Activated B cell treated with CpG ODN at 0.5 μM for 24 hours (primary cell): ENCODE results near the gene ZNF638. TPM values are rescaled to one million over a fixed set of nuclear protein-coding genes. Genes with fewer than 3 reads are reported as not detected.

ENCODE experiments used
- ATAC-seq: fragments of 200-7000 bp; cut with Tn5 transposase; one replicate; pipeline ENCODE4 v1.10.0; 2021; ENCODE audit warnings: low read depth, mild to moderate bottlenecking, moderate library complexity
- CTCF ChIA-PET: fragments of 350-600 bp; sonication (Branson Sonifier 250); formaldehyde crosslinking; loops from one replicate; lab custom pipeline; 2021; ENCODE audit warnings: antibody characterized with exemption; lab: Charles Lee
- POLR2A ChIA-PET: fragments of 350-600 bp; sonication (Branson Sonifier 250); formaldehyde crosslinking; loops from one replicate; lab custom pipeline; 2021; ENCODE audit warnings: antibody characterized with exemption; lab: Charles Lee
- DNase-seq: peaks from one replicate; pipeline ENCODE4 v3.0.0; 2022
- H3K27ac Mint-ChIP-seq: one replicate; pipeline ENCODE4 v1.8.0; 2020; ENCODE audit warnings: mixed read lengths
- H3K27me3 Mint-ChIP-seq: one replicate; pipeline ENCODE4 v1.8.0; 2021; ENCODE audit warnings: mixed read lengths
- H3K36me3 Mint-ChIP-seq: one replicate; pipeline ENCODE4 v1.8.0; 2021; ENCODE audit warnings: low read depth, mixed read lengths
- H3K4me1 Mint-ChIP-seq: one replicate; pipeline ENCODE4 v1.8.0; 2021; ENCODE audit warnings: mixed read lengths
- H3K4me3 Mint-ChIP-seq: one replicate; pipeline ENCODE4 v1.8.0; 2020; ENCODE audit warnings: mild to moderate bottlenecking, mixed read lengths
- H3K9me3 Mint-ChIP-seq: one replicate; pipeline ENCODE4 v1.8.0; 2020; ENCODE audit warnings: mixed read lengths
- CTCF ChIP-seq: fragments of 200-600 bp; IDR thresholded peaks from one replicate; pipeline ENCODE4 v1.8.0; 2022; ENCODE audit warnings: antibody characterized with exemption, mild to moderate bottlenecking
- intact Hi-C: fragments of 100-400 bp; cut with micrococcal nuclease; formaldehyde crosslinking; loops from one replicate; pipeline ENCODE4 v1.15.1; 2024
- total RNA-seq: library from RNA; stranded (reverse); gene quantifications from 2 replicates; pipeline ENCODE4 v1.2.3, GENCODE V29; 2022

Gene ZNF638
- total RNA-seq, 1 donor from 2014 or later: 152 TPM

DNA sequence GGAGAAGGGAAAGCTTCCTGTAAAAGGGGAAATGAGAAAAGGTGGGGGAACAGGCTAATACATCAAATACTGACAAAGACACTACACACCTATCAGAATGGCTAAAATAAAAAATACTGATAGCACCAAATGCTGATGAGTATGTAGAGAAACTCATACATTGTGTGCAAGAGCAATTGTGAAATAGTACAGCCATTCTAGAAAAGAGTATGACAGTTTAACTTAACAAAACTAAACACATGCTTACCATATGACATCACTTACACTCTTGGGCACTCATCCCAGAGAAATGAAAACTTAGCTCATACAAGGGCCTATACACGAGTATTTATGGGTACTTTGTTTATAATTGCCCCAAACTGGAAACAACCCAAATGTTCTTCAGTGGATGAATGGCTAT lies 53.4 kb downstream of the ZNF638 start:
- POLR2A ChIA-PET: no interaction called here
- peaks cover 74% of the 10 kb centered on the region for H3K36me3 Mint-ChIP-seq

DNA sequence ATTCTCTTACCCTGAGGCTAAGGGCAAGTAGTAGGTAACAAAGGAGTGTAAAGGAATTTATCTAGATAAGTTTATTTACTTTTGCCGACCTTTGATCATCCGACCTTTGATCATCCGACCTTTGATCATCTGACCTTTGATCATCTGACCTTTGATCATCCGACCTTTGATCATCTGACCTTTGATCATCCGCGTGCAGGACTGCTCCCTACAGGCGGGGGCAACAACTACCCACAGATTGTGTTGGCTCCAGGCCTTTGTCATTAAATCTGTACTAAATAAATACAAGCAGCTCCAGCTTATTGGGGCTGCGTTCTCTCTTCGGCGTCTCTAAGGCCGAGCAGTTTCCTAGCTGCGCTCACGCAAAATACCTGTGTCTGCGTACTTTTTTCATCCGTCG lies 56.6 kb downstream of the ZNF638 start:
- ChIA-PET CTCF (no interaction called here), POLR2A (no interaction called here)
- intact Hi-C loops: no loop called here
- no peaks in the 10 kb centered on the region for H3K9me3 Mint-ChIP-seq
- DNase-seq (no peak), ATAC-seq (no peak)
- H3K36me3 Mint-ChIP-seq: peaks cover 71% of the 10 kb centered on the region
- no peak for TF ChIP-seq CTCF
- H3K4me1 Mint-ChIP-seq: no peaks in the 10 kb centered on the region
- no peaks in the 10 kb centered on the region for H3K27me3 Mint-ChIP-seq
- H3K27ac Mint-ChIP-seq: no peak overlapping the region
- H3K4me3 Mint-ChIP-seq: no peak overlapping the region

More for the DNA sequence above, 53.4 kb downstream of the ZNF638 start:
- ATAC-seq (no peak), DNase-seq (no peak)
- intact Hi-C loops: no loop called here
- no peak overlapping the region for H3K27ac Mint-ChIP-seq
- CTCF ChIA-PET: interaction anchor here (0.6 kb wide), 1 partner anchor 310 kb away, joined by 3 read pairs; no protein-coding TSS in a partner anchor
- H3K4me3 Mint-ChIP-seq: no peak overlapping the region
- H3K27me3 Mint-ChIP-seq: no peaks in the 10 kb centered on the region
- H3K4me1 Mint-ChIP-seq: no peaks in the 10 kb centered on the region
- TF ChIP-seq CTCF: no peak
- H3K9me3 Mint-ChIP-seq: no peaks in the 10 kb centered on the region

DNA sequence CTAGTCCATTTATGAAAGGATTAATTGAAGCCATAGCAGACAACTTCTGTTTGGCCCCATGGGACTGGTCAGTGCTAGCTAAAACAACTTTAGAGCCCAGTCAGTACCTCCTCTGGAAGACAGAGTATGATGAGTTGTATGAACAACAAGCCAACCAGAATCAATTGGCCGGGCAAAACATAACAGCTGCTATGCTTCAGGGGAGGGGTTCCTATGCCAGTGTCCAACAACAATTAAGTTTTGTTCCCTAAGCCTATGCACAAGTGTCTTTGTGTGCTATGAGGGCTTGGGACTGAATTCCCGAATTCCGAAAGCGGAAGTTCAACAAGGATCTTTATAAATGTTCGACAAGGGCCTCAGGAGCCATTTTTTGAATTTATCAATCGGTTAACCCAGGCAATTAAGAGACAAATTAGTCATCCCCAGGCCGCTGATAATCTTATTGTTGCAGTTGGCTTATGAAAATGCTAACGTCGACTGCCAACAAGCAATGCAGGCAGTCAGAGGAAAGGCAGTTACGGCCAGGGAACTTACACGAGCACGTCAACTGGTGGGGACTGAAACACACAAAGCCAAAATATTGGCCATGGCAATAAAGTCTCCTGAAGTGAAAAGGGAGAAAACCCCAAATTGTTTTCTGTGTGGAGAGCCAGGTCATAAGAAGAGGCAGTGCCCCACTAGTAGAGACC lies 57.9 kb downstream of the ZNF638 start:
- H3K36me3 Mint-ChIP-seq: peaks cover 72% of the 10 kb centered on the region
- no peaks in the 10 kb centered on the region for H3K4me1 Mint-ChIP-seq
- no peak overlapping the region for H3K27ac Mint-ChIP-seq
- no peaks in the 10 kb centered on the region for H3K9me3 Mint-ChIP-seq
- no peak for DNase-seq
- H3K4me3 Mint-ChIP-seq: no peak overlapping the region
- no peak for TF ChIP-seq CTCF
- no peaks in the 10 kb centered on the region for H3K27me3 Mint-ChIP-seq
- ChIA-PET POLR2A (no interaction called here), CTCF (no interaction called here)
- intact Hi-C loops: no loop called here
- ATAC-seq: no peak

DNA sequence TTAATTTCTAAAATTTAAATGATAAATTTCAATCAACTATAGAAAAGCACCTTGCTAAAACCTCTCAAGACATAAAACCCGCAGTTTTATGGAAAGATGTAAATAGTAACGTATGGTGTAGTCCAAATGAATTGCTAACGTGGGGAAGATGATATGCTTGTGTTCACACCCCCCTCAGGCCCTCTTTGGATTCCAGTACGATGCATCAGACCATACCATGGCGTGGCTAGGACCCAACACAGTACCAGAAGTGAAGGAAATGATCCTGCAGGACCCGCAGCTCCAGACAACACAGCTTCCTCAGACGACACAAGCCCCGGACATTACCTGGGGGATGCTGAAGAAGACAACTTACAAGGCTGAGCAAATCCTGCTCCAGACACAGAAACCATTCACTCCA lies 61.6 kb downstream of the ZNF638 start:
- ATAC-seq (no peak), DNase-seq (no peak)
- Mint-ChIP-seq H3K27ac (no peak overlapping the region), H3K27me3 (no peaks in the 10 kb centered on the region), H3K4me1 (no peaks in the 10 kb centered on the region), H3K9me3 (no peaks in the 10 kb centered on the region), H3K36me3 (peaks cover 87% of the 10 kb centered on the region), H3K4me3 (no peak overlapping the region)
- ChIA-PET POLR2A (interaction anchor here (0.6 kb wide), 1 partner anchor 46 kb away, joined by 4 read pairs; no protein-coding TSS in a partner anchor), CTCF (no interaction called here)
- intact Hi-C loops: no loop called here
- no peak for TF ChIP-seq CTCF

GRCh38 chr2:71395471-71395870 lies 63.9 kb downstream of the ZNF638 start:
- H3K36me3 Mint-ChIP-seq: peaks cover 86% of the 10 kb centered on the region
- H3K9me3 Mint-ChIP-seq: no peaks in the 10 kb centered on the region
- CTCF ChIA-PET: no interaction called here
- no peaks in the 10 kb centered on the region for H3K27me3 Mint-ChIP-seq
- ATAC-seq: no peak
- DNase-seq: no peak
- intact Hi-C loops: no loop called here
- POLR2A ChIA-PET: no interaction called here
- H3K27ac Mint-ChIP-seq: no peak overlapping the region
- H3K4me1 Mint-ChIP-seq: no peaks in the 10 kb centered on the region
- no peak for TF ChIP-seq CTCF
- H3K4me3 Mint-ChIP-seq: no peak overlapping the region
